GM08714 (cell line): ENCODE results near the gene RGS7.
"Not testable (repeated sequence)": the region's sequence is repeated elsewhere in the genome, so short reads cannot be mapped to it uniquely, and the experiment has no call there.

Experiments
- H3K4me3 ChIP-seq: fragments of 200-500 bp; sonication (Bioruptor generic); 2 replicates; pipeline ENCODE4 v1.5.1; 2014; ENCODE audit warnings: mild to moderate bottlenecking, low read length, inconsistent platforms
- ZNF274 ChIP-seq: IDR thresholded peaks from 2 replicates; pipeline ENCODE4 v1.6.1; 2012; ENCODE audit warnings: mild to moderate bottlenecking, low read depth, low read length

RGS7 gene

DNA sequence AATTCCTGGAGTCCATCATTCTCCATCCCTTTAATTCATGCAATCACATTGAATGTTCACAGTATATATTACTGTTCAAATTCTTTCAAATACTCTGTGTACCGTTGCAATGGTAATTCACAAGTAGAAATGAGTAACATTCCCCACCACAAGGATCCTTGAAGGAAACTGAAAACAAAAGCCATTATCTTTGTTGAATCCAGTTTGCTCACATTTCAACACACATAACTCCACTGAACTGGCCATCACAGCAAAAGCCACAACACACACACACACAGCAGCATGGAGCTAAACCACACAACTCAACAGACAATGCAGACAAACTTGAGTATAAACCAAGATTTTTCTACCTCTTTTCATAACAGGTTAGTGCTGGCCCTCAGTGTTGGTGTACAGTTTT, 556.7 kb downstream of the RGS7 start:
- TF ChIP-seq ZNF274 = no peak
- no peak overlapping the region for H3K4me3 ChIP-seq

DNA sequence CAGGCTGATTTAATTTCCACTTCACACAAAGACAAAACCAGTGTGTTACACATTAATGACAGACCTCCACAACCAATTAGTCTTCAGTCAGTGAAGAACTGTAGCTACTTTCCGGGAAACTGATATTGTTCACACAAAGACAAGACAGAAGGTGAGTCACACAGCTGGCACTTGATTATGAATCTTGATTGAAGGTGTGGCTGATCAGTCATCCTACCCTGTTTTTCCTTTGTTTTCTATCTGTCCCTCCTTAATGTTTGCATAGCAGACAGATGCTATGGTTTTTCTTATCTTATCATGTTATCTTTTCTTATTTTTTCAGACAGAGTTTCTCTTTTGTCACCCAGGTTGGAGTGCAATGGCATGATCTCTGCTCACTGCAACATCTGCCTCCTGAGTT, 560.0 kb downstream of the RGS7 start:
- H3K4me3 ChIP-seq = no peak overlapping the region

DNA sequence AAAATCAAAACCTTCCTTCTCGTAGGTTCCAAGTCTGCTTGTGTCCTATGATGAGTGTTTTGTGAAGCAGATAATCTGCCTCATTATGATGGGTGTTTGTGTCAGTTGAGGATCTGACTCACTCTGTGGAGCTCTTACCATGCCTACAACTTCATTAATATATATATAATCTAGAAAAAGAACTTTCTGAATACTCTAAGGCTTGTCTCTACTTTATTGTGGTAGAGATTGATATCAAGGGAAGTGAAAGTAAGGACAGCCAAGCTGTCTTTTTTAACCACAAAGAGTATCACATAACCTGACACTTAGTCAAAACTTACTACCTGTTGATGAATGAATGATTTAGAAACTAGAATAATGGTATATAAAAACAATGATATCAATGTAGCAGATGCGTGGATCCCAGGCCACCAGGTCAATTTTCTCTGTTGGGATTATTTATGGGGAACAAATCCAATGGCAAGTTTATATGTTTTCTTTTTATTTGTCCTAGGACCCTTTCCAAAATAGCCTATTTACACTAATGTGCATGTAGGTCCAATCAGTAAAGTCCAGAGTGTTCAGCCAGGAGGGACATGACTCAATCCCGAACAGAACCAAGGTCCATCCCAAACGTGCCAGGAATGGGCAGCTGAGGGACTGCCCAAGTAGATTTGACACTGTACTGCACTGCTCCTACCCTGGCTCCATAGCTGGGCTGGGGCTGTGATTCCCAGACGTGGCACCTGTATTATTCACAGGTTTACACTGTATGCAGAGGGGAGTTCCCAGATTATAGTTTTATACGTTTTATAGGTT, 562.8 kb downstream of the RGS7 start:
- no peak for TF ChIP-seq ZNF274
- no peak overlapping the region for H3K4me3 ChIP-seq

More for the DNA sequence above, 560.0 kb downstream of the RGS7 start:
- no peak for TF ChIP-seq ZNF274

DNA sequence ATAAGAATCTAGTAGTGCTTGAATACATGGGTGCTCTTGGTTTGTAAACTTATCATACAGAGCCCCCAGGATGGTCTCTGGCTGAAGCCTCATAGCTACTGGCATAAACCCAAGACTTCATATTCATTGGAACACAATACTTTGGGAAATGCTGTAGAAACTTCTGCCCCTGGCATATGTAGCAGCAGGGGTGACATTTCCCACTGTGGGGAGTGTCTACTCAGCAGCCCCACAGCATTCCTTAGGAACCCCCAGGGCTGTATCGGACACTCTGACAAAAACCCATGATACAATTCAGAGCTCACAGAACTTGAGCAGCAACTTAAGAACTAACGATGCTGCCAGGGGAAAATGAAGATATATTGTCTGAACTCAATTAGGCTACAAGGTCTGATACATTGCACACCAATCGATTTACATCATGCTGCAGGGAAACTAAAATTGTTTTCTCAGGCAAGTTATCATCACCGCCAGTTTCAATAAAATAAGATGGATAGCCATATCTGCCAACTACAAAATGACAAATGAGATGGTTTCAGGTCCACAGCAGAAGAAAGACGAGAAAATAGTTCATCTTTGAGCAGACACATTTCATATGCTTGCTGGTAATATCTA, 564.0 kb downstream of the RGS7 start:
- H3K4me3 ChIP-seq = no peak overlapping the region
- TF ChIP-seq ZNF274 = no peak

DNA sequence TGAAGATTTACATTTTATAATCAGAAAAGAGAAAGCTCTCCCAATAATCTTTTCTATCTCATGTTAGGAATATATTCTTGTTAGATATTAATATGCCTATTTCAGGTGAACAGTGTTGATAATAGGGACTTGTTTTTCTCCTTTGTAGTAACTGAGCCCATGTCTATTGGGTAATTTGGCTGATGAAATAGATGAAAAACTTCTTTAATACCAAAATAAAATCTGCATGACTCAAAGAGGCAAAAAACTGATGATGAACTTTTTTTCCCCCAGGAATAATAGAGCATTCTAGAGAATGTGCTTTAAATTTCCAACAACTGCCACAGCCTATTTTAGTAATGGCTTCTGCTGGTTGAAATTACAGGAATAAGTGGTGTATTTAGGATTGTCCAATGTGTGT, 566.1 kb downstream of the RGS7 start:
- no peak for TF ChIP-seq ZNF274

DNA sequence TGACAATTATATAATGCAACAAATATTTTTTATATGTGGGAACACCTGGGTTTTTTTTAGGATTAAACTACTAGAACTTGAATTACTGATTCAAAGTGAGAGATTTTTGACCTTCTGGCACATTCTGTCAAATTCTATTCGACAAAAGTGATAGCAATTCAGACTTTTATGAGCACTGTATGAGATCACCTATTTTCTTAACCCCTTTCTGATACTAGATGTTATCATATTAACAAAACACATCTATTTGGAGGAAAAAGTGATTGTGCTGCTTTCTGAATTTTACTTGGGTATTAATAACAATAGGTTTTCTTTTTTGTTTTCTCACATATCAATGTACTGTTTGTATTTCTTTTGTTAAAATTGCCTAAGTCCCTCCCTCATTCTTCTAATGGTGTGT, 570.1 kb downstream of the RGS7 start:
- no peak for TF ChIP-seq ZNF274
- no peak overlapping the region for H3K4me3 ChIP-seq

More for the DNA sequence above, 566.1 kb downstream of the RGS7 start:
- no peak overlapping the region for H3K4me3 ChIP-seq

DNA sequence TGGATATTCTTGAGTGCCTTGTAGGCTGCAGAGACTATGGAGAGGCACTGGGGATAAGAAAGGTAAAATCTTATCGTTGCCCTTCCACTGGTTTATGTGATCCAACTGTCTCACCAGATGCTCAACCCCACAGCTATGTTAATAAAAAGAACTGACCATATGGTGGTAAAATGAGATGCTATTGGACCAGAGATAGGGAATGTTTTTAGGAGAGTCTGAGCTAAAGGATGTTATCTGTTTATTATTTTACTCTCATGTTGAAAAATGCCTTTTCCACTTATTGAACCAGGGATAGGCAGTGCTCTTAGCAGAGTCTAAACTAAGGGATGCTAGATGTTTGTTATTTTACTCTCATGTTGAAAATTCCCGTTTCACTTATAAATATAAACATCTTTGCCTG, 572.2 kb downstream of the RGS7 start:
- H3K4me3 ChIP-seq = no peak overlapping the region
- no peak for TF ChIP-seq ZNF274

DNA sequence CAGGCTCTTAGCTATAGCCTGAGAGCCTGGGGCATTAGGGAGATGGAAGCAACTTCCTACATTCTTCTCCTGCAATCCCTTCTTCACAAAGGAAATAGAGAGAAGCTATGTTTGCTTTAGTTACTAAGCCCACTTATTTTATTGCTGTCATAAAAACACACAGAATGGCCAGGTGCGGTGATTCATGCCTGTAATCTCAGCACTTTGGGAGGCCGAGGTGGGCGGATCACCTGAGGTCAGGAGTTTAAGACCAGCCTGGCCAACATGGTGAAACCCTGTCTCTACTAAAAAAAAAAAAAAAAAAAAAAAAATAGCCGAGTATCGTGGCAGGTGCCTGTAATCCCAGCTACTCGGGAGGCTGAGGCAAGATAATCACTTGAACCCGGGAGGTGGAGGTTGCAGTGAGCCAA, 573.3 kb downstream of the RGS7 start:
- not testable (repeated sequence) for H3K4me3 ChIP-seq

DNA sequence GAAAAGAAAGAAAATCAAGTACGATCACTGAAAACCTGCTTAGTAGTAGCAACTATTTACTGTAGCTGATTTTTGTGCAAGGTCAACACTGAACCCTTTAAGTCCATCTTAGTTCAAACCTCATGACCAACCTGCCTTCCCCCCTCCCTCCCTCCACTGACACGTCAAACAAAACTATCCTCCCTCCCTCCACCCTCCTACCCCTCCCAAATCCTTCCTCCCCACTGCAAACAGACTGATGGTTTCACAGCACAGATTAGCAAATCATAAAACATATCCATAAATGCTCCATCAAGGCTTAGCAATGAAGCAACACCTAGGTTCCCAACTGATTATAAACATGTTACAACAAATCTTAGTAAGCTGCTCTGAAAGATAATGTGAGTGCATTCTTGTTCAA, 580.8 kb downstream of the RGS7 start:
- TF ChIP-seq ZNF274 = no peak
- H3K4me3 ChIP-seq = no peak overlapping the region

DNA sequence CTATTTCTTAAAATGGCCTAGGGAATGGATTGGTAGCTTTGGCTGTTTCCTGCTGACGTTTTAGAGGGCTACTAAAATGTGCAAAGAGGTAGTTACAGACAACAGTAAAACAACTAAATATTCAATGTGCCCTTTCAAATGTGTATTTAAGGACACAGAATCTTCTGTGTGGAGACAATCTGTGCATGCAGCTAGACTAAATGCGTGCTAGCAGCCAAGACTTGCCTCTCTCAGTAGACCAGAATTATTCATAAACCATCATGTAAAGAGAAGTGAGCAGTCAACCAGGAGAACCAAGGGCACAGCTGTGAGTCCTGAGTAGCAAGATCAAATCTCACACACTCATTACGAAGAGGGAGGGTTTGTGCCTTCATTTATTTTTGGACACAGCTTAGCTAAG, 584.9 kb downstream of the RGS7 start:
- no peak overlapping the region for H3K4me3 ChIP-seq
- TF ChIP-seq ZNF274 = no peak

DNA sequence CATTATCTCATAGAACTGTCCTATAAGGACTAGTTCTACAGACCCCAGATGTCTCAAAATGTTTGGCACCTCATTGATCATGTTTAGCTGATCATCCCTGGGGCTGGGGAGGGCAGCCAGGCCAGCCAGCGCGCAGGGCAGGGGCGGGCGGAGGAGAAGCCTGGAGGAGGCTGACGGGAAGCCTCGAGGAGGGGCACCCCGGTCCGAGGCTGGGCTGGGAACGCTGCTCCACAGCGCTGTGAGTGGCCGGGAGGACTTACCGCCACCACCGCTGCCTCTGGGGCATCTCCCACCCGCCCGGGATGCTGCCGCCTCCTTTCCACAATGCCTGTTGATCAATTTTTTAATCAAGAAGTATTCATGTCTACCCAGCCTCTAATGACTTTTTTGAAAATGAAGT, 585.6 kb downstream of the RGS7 start:
- H3K4me3 ChIP-seq = no peak overlapping the region
- no peak for TF ChIP-seq ZNF274

DNA sequence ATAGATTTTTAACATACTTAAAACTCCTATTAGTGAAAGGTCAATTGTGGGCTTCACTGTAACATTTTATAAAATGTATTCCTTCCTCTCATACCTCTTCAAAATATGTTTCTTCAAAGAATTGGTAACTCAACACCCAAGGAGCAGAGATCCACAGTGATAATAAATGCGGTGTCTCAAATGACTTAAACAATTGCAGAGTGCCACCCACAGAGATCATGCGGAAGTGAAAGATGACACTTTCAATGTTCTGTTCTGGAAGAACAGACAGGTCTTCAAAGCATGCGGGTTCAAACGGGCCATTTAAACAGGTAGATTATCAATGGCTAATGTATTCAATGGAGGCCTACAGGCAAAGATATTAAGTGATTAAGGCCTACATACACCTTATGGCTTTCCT, 588.0 kb downstream of the RGS7 start:
- TF ChIP-seq ZNF274 = no peak
- H3K4me3 ChIP-seq = no peak overlapping the region

DNA sequence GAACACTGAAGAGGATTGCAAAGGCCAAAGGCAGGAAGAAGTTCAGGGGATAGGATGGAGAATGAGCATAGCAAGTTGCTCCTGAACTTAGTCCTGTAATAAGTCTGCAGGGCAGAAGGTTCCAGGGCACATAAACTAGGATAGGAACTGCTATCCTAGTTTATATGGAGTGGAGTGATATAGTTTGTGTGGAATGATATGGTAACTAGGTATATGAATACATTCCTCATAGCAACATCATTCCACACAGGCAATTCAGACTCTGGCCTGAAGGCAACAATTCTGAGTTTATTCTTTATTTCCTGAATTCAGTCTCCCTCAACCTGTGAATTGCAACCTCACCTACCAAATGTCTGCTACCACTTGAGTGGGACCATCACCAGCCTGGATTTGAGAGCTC, 590.2 kb downstream of the RGS7 start:
- H3K4me3 ChIP-seq = no peak overlapping the region
- no peak for TF ChIP-seq ZNF274

DNA sequence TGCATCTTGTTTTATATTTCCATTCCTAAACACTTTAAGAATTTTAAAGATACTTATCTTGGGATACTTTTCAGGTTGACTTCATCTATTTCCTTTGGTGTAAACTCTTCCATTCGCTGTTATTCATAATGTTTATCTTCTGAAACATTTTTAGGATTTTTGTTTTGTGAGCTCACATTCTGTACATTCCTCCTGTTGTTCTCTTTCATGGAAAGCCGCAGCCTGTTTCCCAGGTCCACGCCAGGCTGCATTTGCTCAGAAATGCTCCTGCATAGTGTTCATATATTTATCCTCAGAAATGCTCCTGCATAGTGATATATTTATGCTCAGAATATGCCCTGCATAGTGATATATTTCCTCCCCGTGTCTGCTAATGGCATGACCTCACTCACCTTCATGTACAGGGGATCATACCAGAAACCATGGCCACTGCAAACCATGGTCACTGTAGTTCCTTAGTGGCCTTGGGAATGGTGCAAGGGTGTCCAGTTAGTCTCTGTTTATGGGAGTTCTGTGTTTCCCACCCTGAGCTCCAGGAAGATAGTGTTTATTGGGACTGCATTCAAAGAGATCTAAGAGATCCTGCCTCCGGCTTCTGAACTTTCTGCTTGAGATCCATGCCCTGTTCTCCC, 591.2 kb downstream of the RGS7 start:
- H3K4me3 ChIP-seq = no peak overlapping the region
- TF ChIP-seq ZNF274 = no peak

DNA sequence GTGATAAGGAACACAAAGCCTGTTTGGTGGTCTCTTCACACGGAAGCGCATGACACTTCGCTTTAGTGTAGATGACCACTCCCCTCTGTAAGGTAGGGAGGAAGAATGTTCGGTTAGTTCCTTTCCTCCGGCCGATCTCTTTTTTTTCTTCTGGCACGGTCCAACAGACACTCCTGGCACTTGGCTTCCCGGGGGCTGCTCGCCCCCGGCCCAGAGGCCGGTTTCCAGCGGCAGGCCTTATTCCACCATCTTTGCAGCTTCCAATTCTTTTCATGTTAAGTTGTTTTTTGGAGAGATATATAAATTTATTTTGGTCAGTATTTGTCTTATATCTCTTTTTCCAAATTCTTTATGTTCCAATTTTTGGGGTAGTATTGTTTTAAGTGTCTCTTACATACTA, 593.2 kb downstream of the RGS7 start:
- no peak for TF ChIP-seq ZNF274

DNA sequence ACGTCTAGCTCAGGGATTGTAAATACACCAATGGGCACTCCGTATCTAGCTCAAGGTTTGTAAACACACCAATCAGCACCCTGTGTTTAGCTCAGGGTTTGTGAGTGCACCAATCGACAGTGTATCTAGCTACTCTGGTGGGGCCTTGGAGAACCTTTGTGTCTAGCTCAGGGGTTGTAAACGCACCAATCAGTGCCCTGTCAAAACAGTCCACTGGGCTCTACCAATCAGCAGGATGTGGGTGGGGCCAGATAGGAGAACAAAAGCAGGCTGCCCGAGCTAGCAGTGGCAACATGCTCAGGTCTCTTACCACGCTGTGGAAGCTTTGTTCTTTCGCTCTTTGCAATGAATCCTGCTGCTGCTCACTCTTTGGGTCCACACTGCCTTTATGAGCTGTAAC, 593.9 kb downstream of the RGS7 start:
- H3K4me3 ChIP-seq = not testable (repeated sequence)

More for the DNA sequence above, 593.2 kb downstream of the RGS7 start:
- H3K4me3 ChIP-seq = no peak overlapping the region

DNA sequence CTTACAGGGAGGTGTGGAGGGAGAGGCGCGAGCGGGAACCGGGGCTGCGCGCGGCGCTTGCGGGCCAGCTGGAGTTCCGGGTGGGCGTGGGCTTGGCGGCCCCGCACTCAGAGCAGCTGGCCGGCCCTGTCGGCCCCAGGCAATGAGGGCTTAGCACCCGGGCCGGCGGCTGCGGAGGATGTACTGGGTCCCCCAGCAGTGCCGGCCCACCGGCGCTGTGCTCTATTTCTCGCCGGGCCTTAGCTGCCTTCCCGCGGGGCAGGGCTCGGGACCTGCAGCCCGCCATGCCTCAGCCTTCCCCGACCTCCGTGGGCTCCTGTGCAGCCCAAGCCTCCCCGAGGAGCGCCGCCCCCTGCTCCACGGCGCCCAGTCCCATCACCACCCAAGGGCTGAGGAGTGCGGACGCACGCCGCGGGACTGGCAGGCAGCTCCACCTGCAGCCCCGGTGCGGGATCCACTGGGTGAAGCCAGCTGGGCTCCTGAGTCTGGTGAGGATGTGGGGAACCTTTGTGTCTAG, 594.5 kb downstream of the RGS7 start:
- not testable (repeated sequence) for H3K4me3 ChIP-seq

DNA sequence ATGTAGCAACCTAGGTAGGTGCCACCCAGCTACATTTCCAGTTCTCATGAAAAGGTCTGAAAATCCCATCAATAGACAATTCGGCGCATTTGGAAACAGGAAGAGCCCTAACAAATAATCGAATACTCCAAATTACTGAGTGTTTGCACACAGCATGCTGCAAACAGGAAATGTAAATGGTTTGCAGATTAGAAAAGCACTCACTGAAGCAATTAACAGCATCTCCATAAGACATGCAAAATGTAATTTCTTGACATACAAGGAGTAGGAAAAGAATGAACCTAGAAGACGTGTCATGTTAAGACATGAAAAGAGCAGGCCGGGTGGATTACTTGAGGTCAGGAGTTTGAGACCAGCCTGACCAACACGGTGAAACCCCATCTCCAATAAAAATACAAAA, 598.2 kb downstream of the RGS7 start:
- not testable (repeated sequence) for H3K4me3 ChIP-seq
